ENCODE results near the gene ABCF3.

The ABCF3 gene

GRCh38 chr3:184154885-184155643 lies 30.9 kb upstream of the ABCF3 start, which contains the start of gene DVL3 (continued):
- TF ChIP-seq, protein P1, sequence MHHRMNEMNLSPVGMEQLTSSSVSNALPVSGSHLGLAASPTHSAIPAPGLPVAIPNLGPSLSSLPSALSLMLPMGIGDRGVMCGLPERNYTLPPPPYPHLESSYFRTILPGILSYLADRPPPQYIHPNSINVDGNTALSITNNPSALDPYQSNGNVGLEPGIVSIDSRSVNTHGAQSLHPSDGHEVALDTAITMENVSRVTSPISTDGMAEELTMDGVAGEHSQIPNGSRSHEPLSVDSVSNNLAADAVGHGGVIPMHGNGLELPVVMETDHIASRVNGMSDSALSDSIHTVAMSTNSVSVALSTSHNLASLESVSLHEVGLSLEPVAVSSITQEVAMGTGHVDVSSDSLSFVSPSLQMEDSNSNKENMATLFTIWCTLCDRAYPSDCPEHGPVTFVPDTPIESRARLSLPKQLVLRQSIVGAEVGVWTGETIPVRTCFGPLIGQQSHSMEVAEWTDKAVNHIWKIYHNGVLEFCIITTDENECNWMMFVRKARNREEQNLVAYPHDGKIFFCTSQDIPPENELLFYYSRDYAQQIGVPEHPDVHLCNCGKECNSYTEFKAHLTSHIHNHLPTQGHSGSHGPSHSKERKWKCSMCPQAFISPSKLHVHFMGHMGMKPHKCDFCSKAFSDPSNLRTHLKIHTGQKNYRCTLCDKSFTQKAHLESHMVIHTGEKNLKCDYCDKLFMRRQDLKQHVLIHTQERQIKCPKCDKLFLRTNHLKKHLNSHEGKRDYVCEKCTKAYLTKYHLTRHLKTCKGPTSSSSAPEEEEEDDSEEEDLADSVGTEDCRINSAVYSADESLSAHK (tag by site-specific recombination; IDR thresholded peaks at IDR 0.05): peak; percentile 97
- TF ChIP-seq ZSCAN23 (tag by site-specific recombination; IDR thresholded peaks at IDR 0.05) (no peak), ZNF157 (tag by site-specific recombination; IDR thresholded peaks at IDR 0.05) (no peak), ZNF266 (tag by site-specific recombination; IDR thresholded peaks at IDR 0.05; ENCODE audit: low read depth) (no peak), SETDB1 (IDR thresholded peaks at IDR 0.05; ENCODE audit: insufficient read length, low read length) (no peak), ZNF449 (tag by site-specific recombination; IDR thresholded peaks at IDR 0.05) (no peak), ZNF501 (tag by site-specific recombination; IDR thresholded peaks at IDR 0.05) (0 out of 2 replicates have a peak, but pooled peaks have one; percentile 28), ZFHX2 (tag by site-specific recombination; conservative IDR thresholded peaks at IDR 0.05) (peak; percentile 15; the same call in 1 of the 2 replicates), ZNF214 (tag by site-specific recombination; IDR thresholded peaks at IDR 0.05; ENCODE audit: borderline replicate concordance) (no peak), IKZF3 (tag by site-specific recombination; IDR thresholded peaks at IDR 0.05) (peak; percentile 76), KLF1 (tag by site-specific recombination; IDR thresholded peaks at IDR 0.05) (no peak), ZNF514 (tag by site-specific recombination; IDR thresholded peaks at IDR 0.05) (no peak), ZNF548 (tag by site-specific recombination; IDR thresholded peaks at IDR 0.05) (no peak), ZNF391 (tag by site-specific recombination; IDR thresholded peaks at IDR 0.05; ENCODE audit: borderline replicate concordance, low read depth) (no peak), ZFP69B (tag by site-specific recombination; IDR thresholded peaks at IDR 0.05) (no peak), KLF10 (tag by site-specific recombination; IDR thresholded peaks at IDR 0.05) (0 out of 2 replicates have a peak, but pooled peaks have one; percentile 18), ZNF184 (tag by site-specific recombination; IDR thresholded peaks at IDR 0.05) (no peak), ZNF626 (tag by site-specific recombination; IDR thresholded peaks at IDR 0.05) (no peak), KLF7 (tag by site-specific recombination; IDR thresholded peaks at IDR 0.05; ENCODE audit: borderline replicate concordance) (peak; percentile 27; the same call in 1 of the 2 replicates), EGR2 (tag by site-specific recombination; IDR thresholded peaks at IDR 0.05; ENCODE audit: low read depth) (no peak)
- TF ChIP-seq, protein P2, sequence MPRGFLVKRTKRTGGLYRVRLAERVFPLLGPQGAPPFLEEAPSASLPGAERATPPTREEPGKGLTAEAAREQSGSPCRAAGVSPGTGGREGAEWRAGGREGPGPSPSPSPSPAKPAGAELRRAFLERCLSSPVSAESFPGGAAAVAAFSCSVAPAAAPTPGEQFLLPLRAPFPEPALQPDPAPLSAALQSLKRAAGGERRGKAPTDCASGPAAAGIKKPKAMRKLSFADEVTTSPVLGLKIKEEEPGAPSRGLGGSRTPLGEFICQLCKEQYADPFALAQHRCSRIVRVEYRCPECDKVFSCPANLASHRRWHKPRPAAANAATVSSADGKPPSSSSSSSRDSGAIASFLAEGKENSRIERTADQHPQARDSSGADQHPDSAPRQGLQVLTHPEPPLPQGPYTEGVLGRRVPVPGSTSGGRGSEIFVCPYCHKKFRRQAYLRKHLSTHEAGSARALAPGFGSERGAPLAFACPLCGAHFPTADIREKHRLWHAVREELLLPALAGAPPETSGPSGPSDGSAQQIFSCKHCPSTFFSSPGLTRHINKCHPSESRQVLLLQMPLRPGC (tag by site-specific recombination; IDR thresholded peaks at IDR 0.05): no peak
- TF ChIP-seq, protein P3, sequence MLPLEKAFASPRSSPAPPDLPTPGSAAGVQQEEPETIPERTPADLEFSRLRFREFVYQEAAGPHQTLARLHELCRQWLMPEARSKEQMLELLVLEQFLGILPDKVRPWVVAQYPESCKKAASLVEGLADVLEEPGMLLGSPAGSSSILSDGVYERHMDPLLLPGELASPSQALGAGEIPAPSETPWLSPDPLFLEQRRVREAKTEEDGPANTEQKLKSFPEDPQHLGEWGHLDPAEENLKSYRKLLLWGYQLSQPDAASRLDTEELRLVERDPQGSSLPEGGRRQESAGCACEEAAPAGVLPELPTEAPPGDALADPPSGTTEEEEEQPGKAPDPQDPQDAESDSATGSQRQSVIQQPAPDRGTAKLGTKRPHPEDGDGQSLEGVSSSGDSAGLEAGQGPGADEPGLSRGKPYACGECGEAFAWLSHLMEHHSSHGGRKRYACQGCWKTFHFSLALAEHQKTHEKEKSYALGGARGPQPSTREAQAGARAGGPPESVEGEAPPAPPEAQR (tag by site-specific recombination; IDR thresholded peaks at IDR 0.05): no peak
- TF ChIP-seq, protein P4, sequence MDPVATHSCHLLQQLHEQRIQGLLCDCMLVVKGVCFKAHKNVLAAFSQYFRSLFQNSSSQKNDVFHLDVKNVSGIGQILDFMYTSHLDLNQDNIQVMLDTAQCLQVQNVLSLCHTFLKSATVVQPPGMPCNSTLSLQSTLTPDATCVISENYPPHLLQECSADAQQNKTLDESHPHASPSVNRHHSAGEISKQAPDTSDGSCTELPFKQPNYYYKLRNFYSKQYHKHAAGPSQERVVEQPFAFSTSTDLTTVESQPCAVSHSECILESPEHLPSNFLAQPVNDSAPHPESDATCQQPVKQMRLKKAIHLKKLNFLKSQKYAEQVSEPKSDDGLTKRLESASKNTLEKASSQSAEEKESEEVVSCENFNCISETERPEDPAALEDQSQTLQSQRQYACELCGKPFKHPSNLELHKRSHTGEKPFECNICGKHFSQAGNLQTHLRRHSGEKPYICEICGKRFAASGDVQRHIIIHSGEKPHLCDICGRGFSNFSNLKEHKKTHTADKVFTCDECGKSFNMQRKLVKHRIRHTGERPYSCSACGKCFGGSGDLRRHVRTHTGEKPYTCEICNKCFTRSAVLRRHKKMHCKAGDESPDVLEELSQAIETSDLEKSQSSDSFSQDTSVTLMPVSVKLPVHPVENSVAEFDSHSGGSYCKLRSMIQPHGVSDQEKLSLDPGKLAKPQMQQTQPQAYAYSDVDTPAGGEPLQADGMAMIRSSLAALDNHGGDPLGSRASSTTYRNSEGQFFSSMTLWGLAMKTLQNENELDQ (tag by site-specific recombination; IDR thresholded peaks at IDR 0.05; ENCODE audit: low read depth): no peak
- TF ChIP-seq, protein P5, sequence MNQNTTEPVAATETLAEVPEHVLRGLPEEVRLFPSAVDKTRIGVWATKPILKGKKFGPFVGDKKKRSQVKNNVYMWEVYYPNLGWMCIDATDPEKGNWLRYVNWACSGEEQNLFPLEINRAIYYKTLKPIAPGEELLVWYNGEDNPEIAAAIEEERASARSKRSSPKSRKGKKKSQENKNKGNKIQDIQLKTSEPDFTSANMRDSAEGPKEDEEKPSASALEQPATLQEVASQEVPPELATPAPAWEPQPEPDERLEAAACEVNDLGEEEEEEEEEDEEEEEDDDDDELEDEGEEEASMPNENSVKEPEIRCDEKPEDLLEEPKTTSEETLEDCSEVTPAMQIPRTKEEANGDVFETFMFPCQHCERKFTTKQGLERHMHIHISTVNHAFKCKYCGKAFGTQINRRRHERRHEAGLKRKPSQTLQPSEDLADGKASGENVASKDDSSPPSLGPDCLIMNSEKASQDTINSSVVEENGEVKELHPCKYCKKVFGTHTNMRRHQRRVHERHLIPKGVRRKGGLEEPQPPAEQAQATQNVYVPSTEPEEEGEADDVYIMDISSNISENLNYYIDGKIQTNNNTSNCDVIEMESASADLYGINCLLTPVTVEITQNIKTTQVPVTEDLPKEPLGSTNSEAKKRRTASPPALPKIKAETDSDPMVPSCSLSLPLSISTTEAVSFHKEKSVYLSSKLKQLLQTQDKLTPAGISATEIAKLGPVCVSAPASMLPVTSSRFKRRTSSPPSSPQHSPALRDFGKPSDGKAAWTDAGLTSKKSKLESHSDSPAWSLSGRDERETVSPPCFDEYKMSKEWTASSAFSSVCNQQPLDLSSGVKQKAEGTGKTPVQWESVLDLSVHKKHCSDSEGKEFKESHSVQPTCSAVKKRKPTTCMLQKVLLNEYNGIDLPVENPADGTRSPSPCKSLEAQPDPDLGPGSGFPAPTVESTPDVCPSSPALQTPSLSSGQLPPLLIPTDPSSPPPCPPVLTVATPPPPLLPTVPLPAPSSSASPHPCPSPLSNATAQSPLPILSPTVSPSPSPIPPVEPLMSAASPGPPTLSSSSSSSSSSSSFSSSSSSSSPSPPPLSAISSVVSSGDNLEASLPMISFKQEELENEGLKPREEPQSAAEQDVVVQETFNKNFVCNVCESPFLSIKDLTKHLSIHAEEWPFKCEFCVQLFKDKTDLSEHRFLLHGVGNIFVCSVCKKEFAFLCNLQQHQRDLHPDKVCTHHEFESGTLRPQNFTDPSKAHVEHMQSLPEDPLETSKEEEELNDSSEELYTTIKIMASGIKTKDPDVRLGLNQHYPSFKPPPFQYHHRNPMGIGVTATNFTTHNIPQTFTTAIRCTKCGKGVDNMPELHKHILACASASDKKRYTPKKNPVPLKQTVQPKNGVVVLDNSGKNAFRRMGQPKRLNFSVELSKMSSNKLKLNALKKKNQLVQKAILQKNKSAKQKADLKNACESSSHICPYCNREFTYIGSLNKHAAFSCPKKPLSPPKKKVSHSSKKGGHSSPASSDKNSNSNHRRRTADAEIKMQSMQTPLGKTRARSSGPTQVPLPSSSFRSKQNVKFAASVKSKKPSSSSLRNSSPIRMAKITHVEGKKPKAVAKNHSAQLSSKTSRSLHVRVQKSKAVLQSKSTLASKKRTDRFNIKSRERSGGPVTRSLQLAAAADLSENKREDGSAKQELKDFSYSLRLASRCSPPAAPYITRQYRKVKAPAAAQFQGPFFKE (tag by site-specific recombination; IDR thresholded peaks at IDR 0.05; ENCODE audit: borderline replicate concordance): no peak
